H1 (cell line): Measurements from ENCODE around the gene EMC6. TPM values are rescaled to one million over a fixed set of nuclear protein-coding genes. Genes with fewer than 3 reads are reported as not detected.

Source experiments
- CTCF ChIA-PET: fragments of 300-600 bp; sonication (Branson Sonifier 250); formaldehyde crosslinking; loops from one replicate; lab custom pipeline; 2021; ENCODE audit not compliant: partially characterized antibody; lab: Charles Lee
- POLR2A ChIA-PET: fragments of 300-600 bp; sonication (Branson Sonifier 250); formaldehyde crosslinking; loops from one replicate; lab custom pipeline; 2021; ENCODE audit warnings: inconsistent platforms; ENCODE audit not compliant: partially characterized antibody; lab: Charles Lee
- DNase-seq, 2 experiments: peaks; one replicate each; pipeline versions ENCODE4 v3.0.0 to v3.0.0-alpha.2; 2010 to 2022; ENCODE audit warnings: low spot score in 2 of 2, low read depth in 1 of 2, mixed read lengths in 1 of 2
- FAIRE-seq: peaks from 2 replicates; lab custom pipeline; 2011; peaks lifted over from hg19 to GRCh38; lab: Jason Lieb, UNC
- H2AFZ ChIP-seq: 2 replicates; pipeline ENCODE4 v1.8.1; 2012; ENCODE audit warnings: low read length, inconsistent platforms
- H2AK5ac ChIP-seq: 2 replicates; pipeline ENCODE4 v1.6.1; 2013; ENCODE audit warnings: low read depth, low read length
- H2BK120ac ChIP-seq: replicated peaks from 2 replicates; pipeline ENCODE3; 2013; ENCODE audit warnings: low read depth, low read length, inconsistent platforms
- H2BK12ac ChIP-seq: 2 replicates; pipeline ENCODE4 v1.6.1; 2013; ENCODE audit warnings: low read depth, low read length
- H2BK15ac ChIP-seq: 2 replicates; pipeline ENCODE4 v1.6.1; 2013; ENCODE audit warnings: low read length
- H2BK20ac ChIP-seq: 2 replicates; pipeline ENCODE4 v1.6.1; 2013; ENCODE audit warnings: low read length
- H2BK5ac ChIP-seq: 2 replicates; pipeline ENCODE4 v1.6.1; 2013; ENCODE audit warnings: low read depth, low read length
- H3K14ac ChIP-seq: 2 replicates; pipeline ENCODE4 v1.6.1; 2013; ENCODE audit warnings: inconsistent platforms; ENCODE audit not compliant: insufficient read length
- H3K18ac ChIP-seq: 2 replicates; pipeline ENCODE4 v1.6.1; 2013; ENCODE audit warnings: low read length; ENCODE audit errors: extremely low read depth
- H3K23ac ChIP-seq: 2 replicates; pipeline ENCODE4 v1.6.1; 2013; ENCODE audit warnings: inconsistent platforms; ENCODE audit not compliant: insufficient read length
- H3K23me2 ChIP-seq: 2 replicates; pipeline ENCODE4 v1.6.1; 2013; ENCODE audit warnings: low read depth, low read length
- H3K27ac ChIP-seq: 2 replicates; pipeline ENCODE4 v1.6.1; 2011; ENCODE audit warnings: low read depth, low read length, inconsistent platforms
- H3K27me3 ChIP-seq, 4 experiments: replicated peaks in 1 of 4; 1 replicate in 1 of 4; 2 replicates in 3 of 4; pipeline versions ENCODE4 v1.6.1 to v1.8.1; 2011 to 2013; ENCODE audit warnings: low read length in 3 of 4, mild to moderate bottlenecking in 3 of 4, inconsistent platforms in 2 of 4, mixed read lengths in 2 of 4, moderate library complexity in 1 of 4; ENCODE audit not compliant: control insufficient read depth in 3 of 4, insufficient read depth in 3 of 4; ENCODE audit errors: extremely low read depth in 1 of 4
- H3K36me3 ChIP-seq, 4 experiments: 2 replicates each; pipeline versions ENCODE4 v1.6.1 to v1.8.1; 2011 to 2013; ENCODE audit warnings: mild to moderate bottlenecking in 4 of 4, low read length in 3 of 4, moderate library complexity in 2 of 4, control low read depth in 1 of 4, inconsistent platforms in 1 of 4; ENCODE audit not compliant: insufficient read depth in 4 of 4, control insufficient read depth in 2 of 4
- H3K4ac ChIP-seq: replicated peaks from 2 replicates; pipeline ENCODE3; 2013; ENCODE audit warnings: low read length, low read depth, mixed read lengths, inconsistent platforms; ENCODE audit not compliant: insufficient read length
- H3K4me1 ChIP-seq, 4 experiments: replicated peaks in 1 of 4; 1 replicate in 1 of 4; 2 replicates in 3 of 4; pipeline versions ENCODE4 v1.6.1 to v1.8.1; 2011 to 2013; ENCODE audit warnings: low read length in 3 of 4, inconsistent platforms in 2 of 4, mixed read lengths in 1 of 4; ENCODE audit not compliant: insufficient read depth in 4 of 4, control insufficient read depth in 3 of 4
- H3K4me2 ChIP-seq, 2 experiments: 2 replicates each; pipeline versions ENCODE4 v1.6.1 to v1.8.1; 2011 to 2013; ENCODE audit warnings: low read depth in 2 of 2, low read length in 2 of 2, control low read depth in 1 of 2, inconsistent platforms in 1 of 2, mild to moderate bottlenecking in 1 of 2; ENCODE audit not compliant: insufficient read depth in 1 of 2
- H3K4me3 ChIP-seq, 4 experiments: fragments of 200-600, 300-600 bp in 1 of 4; sonication (generic), shearing (Covaris generic), sonication (Bioruptor Twin) in 1 of 4; 2 replicates each; pipeline versions ENCODE4 v1.5.1 to v1.8.1; 2011 to 2016; ENCODE audit warnings: low read length in 4 of 4, low read depth in 3 of 4, control low read depth in 2 of 4, inconsistent platforms in 2 of 4, mild to moderate bottlenecking in 2 of 4, mixed read lengths in 1 of 4, moderate library complexity in 1 of 4; ENCODE audit not compliant: insufficient read depth in 2 of 4; ENCODE audit errors: extremely low read depth in 1 of 4
- H3K56ac ChIP-seq: replicated peaks from 2 replicates; pipeline ENCODE3; 2013; ENCODE audit warnings: low read depth, mild to moderate bottlenecking, mixed read lengths, low read length, inconsistent platforms; ENCODE audit not compliant: insufficient read length
- H3K79me1 ChIP-seq: 2 replicates; pipeline ENCODE4 v1.6.1; 2013; ENCODE audit warnings: low read depth, low read length, control low read depth
- H3K79me2 ChIP-seq, 2 experiments: 2 replicates each; pipeline versions ENCODE4 v1.6.1 to v1.8.1; 2012 to 2013; ENCODE audit warnings: low read length in 2 of 2, mild to moderate bottlenecking in 2 of 2, inconsistent platforms in 1 of 2; ENCODE audit not compliant: insufficient read depth in 2 of 2, control insufficient read depth in 1 of 2
- H3K9ac ChIP-seq, 4 experiments: replicated peaks in 1 of 4; 1 replicate in 1 of 4; 2 replicates in 3 of 4; pipeline versions ENCODE4 v1.6.1 to v1.8.1; 2011 to 2013; ENCODE audit warnings: low read depth in 3 of 4, low read length in 3 of 4, control low read depth in 2 of 4, mild to moderate bottlenecking in 2 of 4, moderate library complexity in 2 of 4, inconsistent platforms in 1 of 4; ENCODE audit errors: extremely low read depth in 1 of 4
- H3K9me3 ChIP-seq, 2 experiments: 2 replicates each; pipeline versions ENCODE4 v1.6.1 to v1.8.1; 2012 to 2013; ENCODE audit warnings: mild to moderate bottlenecking in 2 of 2, moderate library complexity in 2 of 2, control low read depth in 1 of 2, inconsistent platforms in 1 of 2, low read depth in 1 of 2, low read length in 1 of 2, mixed read lengths in 1 of 2; ENCODE audit not compliant: insufficient read depth in 2 of 2
- H4K20me1 ChIP-seq, 2 experiments: replicated peaks in 1 of 2; 2 replicates each; pipeline versions ENCODE3 to v1.8.1; 2011 to 2013; ENCODE audit warnings: inconsistent platforms in 2 of 2, low read length in 2 of 2, mild to moderate bottlenecking in 1 of 2; ENCODE audit not compliant: insufficient read depth in 2 of 2, control insufficient read depth in 1 of 2
- H4K5ac ChIP-seq: 2 replicates; pipeline ENCODE4 v1.6.1; 2013; ENCODE audit warnings: low read length, low read depth, mixed read lengths, inconsistent platforms; ENCODE audit not compliant: insufficient read length
- H4K8ac ChIP-seq: 2 replicates; pipeline ENCODE4 v1.8.0; 2013; ENCODE audit warnings: mild to moderate bottlenecking, moderate library complexity, low read length, inconsistent platforms; ENCODE audit not compliant: insufficient read depth; ENCODE audit errors: extremely low read depth
- H4K91ac ChIP-seq: replicated peaks from 2 replicates; pipeline ENCODE3; 2013; ENCODE audit warnings: low read length, mixed read lengths, inconsistent platforms; ENCODE audit not compliant: insufficient read length
- ATF3 ChIP-seq: IDR thresholded peaks from 2 replicates; pipeline ENCODE4 v1.6.1; 2011; ENCODE audit warnings: low read depth, mild to moderate bottlenecking, low read length; ENCODE audit not compliant: insufficient read depth
- EGR1 ChIP-seq: IDR thresholded peaks from 2 replicates; pipeline ENCODE4 v1.6.1; 2011; ENCODE audit warnings: low read depth, low read length, borderline replicate concordance
- HDAC6 ChIP-seq: IDR thresholded peaks from one replicate; pipeline ENCODE4 v1.7.1; 2012; ENCODE audit warnings: low read depth, mild to moderate bottlenecking, inconsistent platforms, low read length, moderate library complexity
- JUND ChIP-seq: IDR thresholded peaks from 2 replicates; pipeline ENCODE4 v1.6.1; 2011; ENCODE audit warnings: mild to moderate bottlenecking, improper control_type of control experiment, low read length
- KDM5A ChIP-seq: fragments of 200-600 bp; IDR thresholded peaks from 2 replicates; pipeline ENCODE4 v1.7.1; 2012; ENCODE audit warnings: mild to moderate bottlenecking, low read length, inconsistent platforms, mixed read lengths
- POLR2AphosphoS5 ChIP-seq: IDR thresholded peaks from 2 replicates; pipeline ENCODE4 v1.6.1; 2011; ENCODE audit warnings: low read depth, low read length
- WGBS, 2 experiments: shearing (Covaris generic) in 1 of 2; methylation state at CpG; one replicate each; pipeline versions ENCODE4 v1.1.6 to v1.1.7; 2013 to 2015; ENCODE audit warnings: low lambda C conversion rate in 2 of 2, mixed read lengths in 2 of 2, inconsistent platforms in 1 of 2, low coverage in 1 of 2, missing lambda C conversion rate in 1 of 2; ENCODE audit not compliant: insufficient replicate concordance in 2 of 2, insufficient coverage in 1 of 2, insufficient read length in 1 of 2; ENCODE audit errors: extremely low coverage in 1 of 2, missing lambda C conversion rate in 1 of 2; 5-methylcytosine and 5-hydroxymethylcytosine counted together
- polyA plus RNA-seq, 7 experiments: library from polyadenylated mRNA; depleted of rRNA in 3 of 7; stranded (reverse) in 5 of 7; unstranded in 2 of 7; fragments of >200 nt in 5 of 7; fragments of 200-250 nt in 2 of 7; gene quantifications; 1 replicate in 5 of 7; 2 replicates in 1 of 7; 4 replicates in 1 of 7; pipeline versions ENCODE4 v1.2.1 to v1.2.3, GENCODE V29; 2011 to 2013; ENCODE audit warnings: missing spikeins in 2 of 7, mixed read lengths in 2 of 7
- total RNA-seq: library from RNA; stranded (reverse); fragmentation: NEBNext Ultra II Directional; extraction: Animal tissue kit (Norgen Biotek cat#: 25700); gene quantifications from 2 replicates; pipeline ENCODE4 v1.2.1, GENCODE V29; 2021

The EMC6 gene
- total and polyA plus RNA-seq, 2 of the 8 experiments (the other 6 are each of a cell fraction or from before 2014, with no cell fraction given), result 81.5 to 193 TPM

- no peak for FAIRE-seq
- Histone ChIP-seq H3K79me2 (no peaks in the 10 kb centered on the region), H3K23me2 (no peaks in the 10 kb centered on the region), H3K36me3 (no peaks in the 10 kb centered on the region; a peak in 1 of 8 replicates), H4K8ac (no peak overlapping the region), H3K23ac (no peak overlapping the region), H3K9ac (no peak overlapping the region), H3K9me3 (no peaks in the 10 kb centered on the region), H2BK15ac (no peak overlapping the region), H2BK20ac (no peak overlapping the region), H3K18ac (no peak overlapping the region), H3K4me2 (no peak overlapping the region), H2AK5ac (no peak overlapping the region), H2BK120ac (no peak overlapping the region), H3K27me3 (0 out of 7 replicates have a peak, but pooled peaks cover 0 to 2% (median 0%) of the 10 kb centered on the region in 4 experiments), H3K27ac (no peak overlapping the region), H3K4me3 (no peak overlapping the region), H3K79me1 (no peaks in the 10 kb centered on the region), H2AFZ (no peak overlapping the region), H2BK12ac (no peak overlapping the region), H4K20me1 (peaks cover 0 to 3% of the 10 kb centered on the region in 2 experiments), H3K4me1 (peaks cover 0 to 2% (median 0%) of the 10 kb centered on the region in 4 experiments; a peak in 2 of 7 replicates), H4K91ac (no peak overlapping the region), H4K5ac (no peak overlapping the region), H3K14ac (no peak overlapping the region), H3K4ac (no peak overlapping the region), H2BK5ac (no peak overlapping the region), H3K56ac (no peak overlapping the region)
- POLR2A ChIA-PET, result interaction anchor here (1.1 kb wide), 1 partner anchor 9 kb away, joined by 4 read pairs; no protein-coding TSS in a partner anchor
- 80% methylated on average over 11 of the region's 11 CpGs; no CpG with 5 or more reads in 1 of the 2 experiments for WGBS, 2 experiments
- no peak for TF ChIP-seq EGR1
- TF ChIP-seq HDAC6, result no peak
- TF ChIP-seq ATF3, result no peak
- no peak for TF ChIP-seq KDM5A
- TF ChIP-seq POLR2AphosphoS5, result no peak
- no peak for TF ChIP-seq JUND
- no peak for DNase-seq
- CTCF ChIA-PET, result interaction anchor here (1.4 to 4.2 kb wide), 2 partner anchors 15 to 18 kb away, joined by 4 to 29 read pairs; no protein-coding TSS in a partner anchor
Observed at GRCh38 chr17:3675886-3676285, 7.3 kb downstream of the EMC6 start.
